Measurements from ENCODE around the gene CASP7. TPM values are rescaled to one million over a fixed set of nuclear protein-coding genes. Genes with fewer than 3 reads are reported as not detected.

The CASP7 gene
- total and polyA plus RNA-seq, 9 donors, result 11.3 to 22.0 (median 15.2) TPM

DNA sequence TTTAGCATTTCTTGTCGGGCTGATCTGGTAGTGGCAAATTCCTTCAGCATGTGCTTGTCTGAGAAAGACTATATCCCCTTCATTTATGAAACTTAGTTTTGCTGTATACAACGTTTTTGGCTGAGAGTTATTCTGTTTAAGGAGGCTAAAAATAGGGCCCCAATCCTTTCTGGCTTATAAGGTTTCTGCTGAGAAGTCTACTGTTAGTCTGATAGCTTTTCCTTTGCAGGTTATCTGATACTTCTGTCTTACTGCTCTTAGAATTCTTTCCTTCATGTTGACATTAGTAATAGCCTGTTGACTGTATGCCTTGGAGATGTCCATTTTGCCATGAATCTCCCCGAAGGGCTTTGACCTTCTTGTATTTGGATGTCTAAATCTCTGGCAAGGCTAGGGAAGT, 9.9 kb downstream of the CASP7 start:
- H3K27me3 ChIP-seq (ENCODE audit: control insufficient read depth, insufficient read depth, low read length), result no peaks in the 10 kb centered on the region
- H3K36me3 ChIP-seq (ENCODE audit: control insufficient read depth, insufficient read depth, low read length), result peaks cover 14% of the 10 kb centered on the region
- H3K27ac ChIP-seq (ENCODE audit: low read length), result no peak overlapping the region
- H3K9me3 ChIP-seq (replicated peaks; ENCODE audit: control insufficient read depth, low read depth, low read length), result peaks cover 64% of the 10 kb centered on the region
- H3K4me1 ChIP-seq (ENCODE audit: control insufficient read depth, insufficient read depth, low read length), result no peaks in the 10 kb centered on the region
- no peak overlapping the region for H3K4me3 ChIP-seq (ENCODE audit: low read length)
- no peak for DNase-seq
- WGBS (ENCODE audit: insufficient coverage), result no CpG with 5 or more reads among the region's 3 CpGs

DNA sequence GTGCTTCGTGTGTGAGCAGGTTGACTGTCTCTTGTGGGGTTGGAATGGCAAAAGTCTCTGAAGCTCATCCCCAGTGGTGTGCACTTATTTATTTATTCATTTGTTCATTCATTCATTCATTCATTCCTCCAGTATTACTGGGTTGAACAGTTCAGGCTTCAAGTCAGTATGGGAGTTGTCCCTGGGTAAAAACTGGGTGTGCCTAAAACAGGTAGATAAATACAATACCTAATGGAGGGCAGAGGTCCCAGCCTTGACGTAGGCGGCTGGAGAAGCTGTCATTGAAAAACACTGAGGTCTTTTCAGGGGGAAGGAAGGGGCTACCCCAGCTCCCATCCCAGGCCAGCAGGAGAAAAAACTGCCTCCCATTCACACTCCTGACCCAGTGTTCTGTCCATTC, 11.0 kb downstream of the CASP7 start:
- no peak overlapping the region for H3K27ac ChIP-seq (ENCODE audit: low read length)
- no peaks in the 10 kb centered on the region for H3K4me1 ChIP-seq (ENCODE audit: control insufficient read depth, insufficient read depth, low read length)
- no CpG with 5 or more reads among the region's 3 CpGs for WGBS (ENCODE audit: insufficient coverage)
- no peaks in the 10 kb centered on the region for H3K27me3 ChIP-seq (ENCODE audit: control insufficient read depth, insufficient read depth, low read length)
- no peak overlapping the region for H3K4me3 ChIP-seq (ENCODE audit: low read length)
- peaks cover 61% of the 10 kb centered on the region for H3K9me3 ChIP-seq (replicated peaks; ENCODE audit: control insufficient read depth, low read depth, low read length)
- H3K36me3 ChIP-seq (ENCODE audit: control insufficient read depth, insufficient read depth, low read length), result peaks cover 18% of the 10 kb centered on the region
- DNase-seq, result no peak

GRCh38 chr10:113691381-113691780, 11.7 kb downstream of the CASP7 start:
- Histone ChIP-seq H3K4me1 (ENCODE audit: control insufficient read depth, insufficient read depth, low read length) (no peaks in the 10 kb centered on the region), H3K9me3 (replicated peaks; ENCODE audit: control insufficient read depth, low read depth, low read length) (peaks cover 57% of the 10 kb centered on the region), H3K27ac (ENCODE audit: low read length) (no peak overlapping the region), H3K27me3 (ENCODE audit: control insufficient read depth, insufficient read depth, low read length) (no peaks in the 10 kb centered on the region), H3K36me3 (ENCODE audit: control insufficient read depth, insufficient read depth, low read length) (peaks cover 20% of the 10 kb centered on the region), H3K4me3 (ENCODE audit: low read length) (no peak overlapping the region)
- 100% methylated on average over 2 of the region's 2 CpGs for WGBS (ENCODE audit: insufficient coverage)
- DNase-seq, result no peak

DNA sequence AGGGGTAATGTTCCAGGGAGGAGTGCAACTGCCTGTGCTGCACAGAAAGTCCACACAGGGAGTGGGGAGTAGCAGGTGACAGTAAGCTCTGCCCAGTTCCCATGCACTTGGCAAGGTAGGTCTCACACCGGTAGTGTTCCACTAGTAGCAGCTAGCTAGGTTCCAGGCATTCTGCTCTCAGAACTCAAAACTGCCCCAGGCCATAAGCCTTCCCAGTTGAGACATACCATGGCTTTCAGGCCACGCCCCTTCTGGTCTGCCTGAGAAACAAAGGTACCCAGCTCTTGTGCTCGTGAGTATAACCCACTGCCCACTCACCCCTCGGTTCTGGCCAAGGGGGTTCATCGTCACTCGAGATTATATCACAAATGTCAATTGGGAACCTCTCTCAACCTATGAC, 12.6 kb downstream of the CASP7 start:
- Histone ChIP-seq H3K27ac (ENCODE audit: low read length) (no peak overlapping the region), H3K4me1 (ENCODE audit: control insufficient read depth, insufficient read depth, low read length) (no peaks in the 10 kb centered on the region), H3K36me3 (ENCODE audit: control insufficient read depth, insufficient read depth, low read length) (peaks cover 20% of the 10 kb centered on the region), H3K9me3 (replicated peaks; ENCODE audit: control insufficient read depth, low read depth, low read length) (peaks cover 52% of the 10 kb centered on the region), H3K4me3 (ENCODE audit: low read length) (no peak overlapping the region), H3K27me3 (ENCODE audit: control insufficient read depth, insufficient read depth, low read length) (no peaks in the 10 kb centered on the region)
- no peak for DNase-seq
- whole genome bisulfite sequencing (ENCODE audit: insufficient coverage), result 97% methylated on average over 6 of the region's 6 CpGs

DNA sequence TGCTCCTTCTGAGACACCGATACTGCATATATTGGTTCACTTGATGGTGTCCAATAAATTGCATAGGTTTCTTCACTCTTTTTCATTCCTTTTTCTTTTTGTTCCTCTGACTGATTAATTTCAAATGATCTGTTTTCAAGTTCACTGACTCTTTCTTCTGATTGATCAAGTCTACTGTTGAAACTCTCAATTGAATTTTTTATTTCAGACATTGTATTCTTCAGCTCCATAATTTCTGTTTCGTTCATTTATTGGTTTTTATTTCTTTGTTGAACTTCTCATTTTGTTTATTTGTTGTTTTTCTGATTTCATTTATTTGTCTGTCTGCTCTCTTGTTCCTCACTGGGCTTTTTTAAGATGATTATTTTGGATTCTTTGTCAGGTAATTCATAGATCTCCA, 13.6 kb downstream of the CASP7 start:
- DNase-seq, result no peak
- Histone ChIP-seq H3K4me1 (ENCODE audit: control insufficient read depth, insufficient read depth, low read length) (no peaks in the 10 kb centered on the region), H3K27ac (ENCODE audit: low read length) (no peak overlapping the region), H3K36me3 (ENCODE audit: control insufficient read depth, insufficient read depth, low read length) (peaks cover 26% of the 10 kb centered on the region), H3K27me3 (ENCODE audit: control insufficient read depth, insufficient read depth, low read length) (no peaks in the 10 kb centered on the region), H3K4me3 (ENCODE audit: low read length) (no peak overlapping the region), H3K9me3 (replicated peaks; ENCODE audit: control insufficient read depth, low read depth, low read length) (peaks cover 44% of the 10 kb centered on the region)
- no CpG with 5 or more reads among the region's 2 CpGs for WGBS (ENCODE audit: insufficient coverage)

DNA sequence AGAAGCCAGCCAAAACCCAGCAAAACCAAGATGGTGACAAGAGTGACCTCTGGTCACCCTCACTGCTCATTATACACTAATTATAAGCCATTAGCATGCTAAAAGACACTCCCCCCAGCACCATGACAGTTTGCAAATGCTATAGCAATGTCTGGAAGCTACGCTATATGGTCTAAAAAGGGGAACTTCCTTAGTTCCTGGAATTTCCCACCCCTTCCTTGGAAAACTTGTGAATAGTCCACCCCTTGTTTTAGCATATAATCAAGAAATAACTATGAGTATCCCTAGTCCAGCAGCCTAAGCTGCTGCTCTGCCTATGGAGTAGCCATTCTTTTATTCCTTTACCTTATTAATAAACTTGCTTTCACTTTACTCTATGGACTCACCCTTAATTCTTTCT, 16.0 kb downstream of the CASP7 start:
- WGBS (ENCODE audit: insufficient coverage), result no CpG with 5 or more reads among the region's 1 CpG
- Histone ChIP-seq H3K9me3 (replicated peaks; ENCODE audit: control insufficient read depth, low read depth, low read length) (peaks cover 37% of the 10 kb centered on the region), H3K4me3 (ENCODE audit: low read length) (no peak overlapping the region), H3K27me3 (ENCODE audit: control insufficient read depth, insufficient read depth, low read length) (no peaks in the 10 kb centered on the region), H3K4me1 (ENCODE audit: control insufficient read depth, insufficient read depth, low read length) (no peaks in the 10 kb centered on the region), H3K27ac (ENCODE audit: low read length) (no peak overlapping the region), H3K36me3 (ENCODE audit: control insufficient read depth, insufficient read depth, low read length) (peaks cover 35% of the 10 kb centered on the region)
- no peak for DNase-seq

GRCh38 chr10:113697595-113697994, 17.9 kb downstream of the CASP7 start:
- Histone ChIP-seq H3K27me3 (ENCODE audit: control insufficient read depth, insufficient read depth, low read length) (no peaks in the 10 kb centered on the region), H3K9me3 (replicated peaks; ENCODE audit: control insufficient read depth, low read depth, low read length) (peaks cover 19% of the 10 kb centered on the region), H3K27ac (ENCODE audit: low read length) (no peak overlapping the region), H3K4me3 (ENCODE audit: low read length) (no peak overlapping the region), H3K4me1 (ENCODE audit: control insufficient read depth, insufficient read depth, low read length) (no peaks in the 10 kb centered on the region), H3K36me3 (ENCODE audit: control insufficient read depth, insufficient read depth, low read length) (peaks cover 25% of the 10 kb centered on the region)
- 100% methylated on average over 2 of the region's 3 CpGs for WGBS (ENCODE audit: insufficient coverage)
- no peak for DNase-seq

- peaks cover 11% of the 10 kb centered on the region for H3K36me3 ChIP-seq (ENCODE audit: control insufficient read depth, insufficient read depth, low read length)
- no peaks in the 10 kb centered on the region for H3K9me3 ChIP-seq (replicated peaks; ENCODE audit: control insufficient read depth, low read depth, low read length)
- peaks cover 5% of the 10 kb centered on the region for H3K4me1 ChIP-seq (ENCODE audit: control insufficient read depth, insufficient read depth, low read length)
- H3K4me3 ChIP-seq (ENCODE audit: low read length), result no peak overlapping the region
- WGBS (ENCODE audit: insufficient coverage), result no CpG with 5 or more reads among the region's 6 CpGs
- peak; percentile 63 for DNase-seq
- no peaks in the 10 kb centered on the region for H3K27me3 ChIP-seq (ENCODE audit: control insufficient read depth, insufficient read depth, low read length)
- no peak overlapping the region for H3K27ac ChIP-seq (ENCODE audit: low read length)
These were observed 25.1 kb downstream of the CASP7 start for GRCh38 chr10:113704637-113705343.

- Histone ChIP-seq H3K27me3 (ENCODE audit: control insufficient read depth, insufficient read depth, low read length) (no peaks in the 10 kb centered on the region), H3K27ac (ENCODE audit: low read length) (no peak overlapping the region), H3K4me1 (ENCODE audit: control insufficient read depth, insufficient read depth, low read length) (peaks cover 5% of the 10 kb centered on the region), H3K36me3 (ENCODE audit: control insufficient read depth, insufficient read depth, low read length) (peaks cover 11% of the 10 kb centered on the region), H3K4me3 (ENCODE audit: low read length) (no peak overlapping the region), H3K9me3 (replicated peaks; ENCODE audit: control insufficient read depth, low read depth, low read length) (no peaks in the 10 kb centered on the region)
- DNase-seq, result no peak
These were observed 25.6 kb downstream of the CASP7 start for GRCh38 chr10:113705344-113705652.

GRCh38 chr10:113706623-113707022, 26.9 kb downstream of the CASP7 start:
- peaks cover 9% of the 10 kb centered on the region for H3K36me3 ChIP-seq (ENCODE audit: control insufficient read depth, insufficient read depth, low read length)
- WGBS (ENCODE audit: insufficient coverage), result no CpG with 5 or more reads among the region's 5 CpGs
- H3K9me3 ChIP-seq (replicated peaks; ENCODE audit: control insufficient read depth, low read depth, low read length), result no peaks in the 10 kb centered on the region
- no peak for DNase-seq
- H3K4me1 ChIP-seq (ENCODE audit: control insufficient read depth, insufficient read depth, low read length), result peaks cover 10% of the 10 kb centered on the region
- no peak overlapping the region for H3K4me3 ChIP-seq (ENCODE audit: low read length)
- no peak overlapping the region for H3K27ac ChIP-seq (ENCODE audit: low read length)
- H3K27me3 ChIP-seq (ENCODE audit: control insufficient read depth, insufficient read depth, low read length), result no peaks in the 10 kb centered on the region

GRCh38 chr10:113708640-113709039, 28.9 kb downstream of the CASP7 start:
- Histone ChIP-seq H3K9me3 (replicated peaks; ENCODE audit: control insufficient read depth, low read depth, low read length) (no peaks in the 10 kb centered on the region), H3K27ac (ENCODE audit: low read length) (no peak overlapping the region)
- 60% methylated on average over 2 of the region's 6 CpGs for WGBS (ENCODE audit: insufficient coverage)

More at GRCh38 chr10:113708640-113709039, 28.9 kb downstream of the CASP7 start:
- H3K4me1 ChIP-seq (ENCODE audit: control insufficient read depth, insufficient read depth, low read length), result peaks cover 11% of the 10 kb centered on the region
- H3K4me3 ChIP-seq (ENCODE audit: low read length), result no peak overlapping the region
- no peak for DNase-seq
- H3K36me3 ChIP-seq (ENCODE audit: control insufficient read depth, insufficient read depth, low read length), result peaks cover 11% of the 10 kb centered on the region
- no peaks in the 10 kb centered on the region for H3K27me3 ChIP-seq (ENCODE audit: control insufficient read depth, insufficient read depth, low read length)

All from muscle of leg (tissue), 11 donors.